ENCODE data around the gene CDKAL1.
"Not testable (repeated sequence)": the region's sequence is repeated elsewhere in the genome, so short reads cannot be mapped to it uniquely, and the experiment has no call there.

The CDKAL1 gene

GRCh38 chr6:21074484-21074883 is 540.2 kb downstream of the CDKAL1 start:
- no peak for DNase-seq (ENCODE audit: low spot score)

DNA sequence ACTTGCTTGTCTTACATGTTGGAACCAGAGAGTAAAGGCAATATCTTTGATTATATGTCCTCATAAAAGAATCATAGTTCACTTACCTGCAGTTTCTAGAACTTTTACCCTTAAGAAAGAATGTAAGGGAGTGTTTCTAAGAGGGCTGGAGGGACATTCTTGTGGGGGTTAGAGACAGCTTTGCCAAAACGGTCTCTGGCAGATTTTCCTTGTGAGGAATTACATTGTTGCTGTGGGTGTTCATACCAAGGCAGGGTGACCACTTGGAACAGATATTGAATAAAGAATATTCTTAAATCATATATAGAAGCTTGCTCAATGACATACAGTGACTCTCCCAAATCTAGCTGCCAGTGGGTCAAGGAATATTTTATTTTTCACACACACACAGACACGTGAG is 541.7 kb downstream of the CDKAL1 start:
- DNase-seq (ENCODE audit: low spot score): no peak

DNA sequence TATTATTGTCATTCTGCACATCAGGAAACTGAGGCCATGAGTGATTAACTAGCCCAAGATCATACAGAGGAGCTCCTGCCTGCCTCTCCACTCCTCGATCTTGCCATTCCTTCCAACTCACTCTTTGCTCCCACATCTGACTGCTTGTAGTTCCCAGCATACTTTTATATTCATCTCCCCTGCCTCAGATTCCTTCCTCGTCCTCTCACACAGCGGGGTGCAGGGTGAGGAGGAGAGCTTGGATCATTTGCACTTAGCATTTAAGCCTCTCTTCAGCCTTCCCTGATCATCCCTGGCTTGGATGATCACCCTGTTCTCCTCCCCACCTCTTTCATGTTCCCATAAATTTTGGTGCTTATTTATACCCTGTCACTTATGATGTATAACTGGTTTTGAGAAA is 544.2 kb downstream of the CDKAL1 start:
- no peak for DNase-seq (ENCODE audit: low spot score)

DNA sequence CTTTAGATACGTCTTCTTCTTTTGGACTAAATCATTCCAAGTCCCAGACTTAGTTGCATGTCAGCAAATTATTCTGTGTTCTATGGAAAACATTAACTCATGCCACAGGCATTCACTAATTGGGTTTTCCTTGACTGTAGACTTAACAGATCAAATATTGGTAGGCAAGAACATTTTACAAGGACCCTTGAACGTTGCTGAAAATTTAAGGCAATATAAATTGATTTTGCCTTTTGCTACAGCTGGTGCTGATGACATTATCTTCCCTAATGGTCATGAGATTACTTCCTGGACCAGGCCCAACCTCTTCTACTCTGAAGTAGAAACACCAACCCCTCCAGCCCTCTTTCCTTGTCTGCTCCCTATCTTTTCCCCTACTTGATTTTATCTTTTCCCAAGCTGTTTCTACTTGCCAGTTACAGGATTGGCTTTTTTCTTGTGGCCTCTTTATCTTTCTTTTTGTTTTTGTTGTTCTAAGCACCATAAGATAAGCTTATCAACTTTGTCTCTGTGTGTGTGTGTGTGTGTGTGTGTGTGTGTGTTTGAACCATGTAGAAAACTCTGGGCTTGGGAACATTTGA is 545.3 kb downstream of the CDKAL1 start:
- DNase-seq (ENCODE audit: low spot score): no peak

DNA sequence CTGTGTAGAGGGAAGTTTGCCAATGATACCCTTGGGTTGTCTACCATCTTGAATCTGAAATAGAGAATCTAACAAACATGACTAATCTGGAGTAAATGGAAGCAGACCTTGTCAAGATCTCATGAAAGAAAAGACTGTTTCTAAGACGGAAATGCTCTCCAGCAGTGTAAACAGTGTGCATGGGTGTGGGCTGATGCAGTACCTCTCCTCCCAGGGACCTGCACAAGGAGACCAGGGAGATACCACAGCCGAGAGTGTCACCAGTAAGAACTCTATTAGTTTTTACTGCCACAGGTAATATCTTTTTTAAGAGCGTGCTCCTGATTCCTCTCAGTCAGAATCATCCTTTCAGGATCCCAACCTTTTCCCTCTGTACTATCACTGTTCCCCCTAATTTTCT is 546.0 kb downstream of the CDKAL1 start:
- DNase-seq (ENCODE audit: low spot score): no peak

DNA sequence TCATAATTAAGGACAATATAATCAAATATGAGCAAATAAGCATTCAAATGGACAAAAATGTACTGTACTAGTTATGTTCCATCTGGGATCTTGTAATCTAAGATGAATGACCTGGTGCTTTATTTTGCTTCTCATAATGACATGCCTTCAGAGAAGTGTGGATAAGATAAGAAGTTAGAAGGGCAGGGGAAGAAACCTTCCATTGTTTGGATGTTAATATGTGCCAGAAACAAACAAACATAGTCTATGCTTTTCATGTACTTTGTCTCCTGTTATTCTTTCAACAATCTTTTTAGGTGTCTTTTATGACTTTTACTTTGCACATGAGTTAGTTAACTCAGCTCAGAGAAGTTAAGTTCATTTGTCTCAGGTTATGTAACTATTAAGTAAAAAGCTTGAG is 547.8 kb downstream of the CDKAL1 start:
- no peak for DNase-seq (ENCODE audit: low spot score)

GRCh38 chr6:21083708-21084107 is 549.5 kb downstream of the CDKAL1 start:
- DNase-seq (ENCODE audit: low spot score): no peak

DNA sequence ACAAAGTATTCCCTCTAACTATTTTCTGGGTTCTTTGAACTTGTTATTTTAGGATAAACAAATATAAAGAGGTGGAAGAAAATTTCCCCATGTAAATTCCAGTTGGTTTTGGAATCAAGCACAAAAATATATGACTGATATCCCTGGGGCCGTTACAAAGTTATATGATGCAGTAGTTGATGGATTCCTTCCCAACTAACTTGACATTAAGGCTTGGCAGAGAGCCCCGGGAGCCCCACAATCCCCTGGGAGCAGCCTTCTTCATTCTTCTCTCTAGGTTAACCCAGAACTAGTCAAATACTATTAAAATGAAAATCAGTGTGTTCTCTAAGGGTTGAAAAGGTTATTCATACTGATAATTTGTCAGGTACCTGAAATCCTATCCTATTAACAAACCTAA is 550.4 kb downstream of the CDKAL1 start:
- no peak for DNase-seq (ENCODE audit: low spot score)

GRCh38 chr6:21085211-21085610 is 551.0 kb downstream of the CDKAL1 start:
- no peak for DNase-seq (ENCODE audit: low spot score)

DNA sequence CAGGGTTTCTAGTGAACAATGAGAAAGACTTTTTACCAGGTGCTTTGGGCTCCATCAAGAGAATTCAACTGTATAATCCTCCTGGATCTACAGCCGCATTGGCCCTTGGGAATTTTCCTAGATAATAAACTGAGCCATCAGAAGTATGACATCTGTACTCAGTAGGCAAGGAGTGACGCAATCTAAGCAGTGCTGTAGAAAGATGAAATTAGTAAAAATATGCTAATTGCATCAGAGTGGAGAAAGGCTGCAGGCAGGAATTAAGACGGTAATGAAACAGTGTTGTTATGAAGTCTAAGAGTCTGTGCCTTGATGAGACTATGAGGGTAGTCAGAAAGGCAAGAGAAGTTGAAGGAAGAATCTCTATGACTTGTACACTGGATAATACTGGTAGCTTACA is 551.4 kb downstream of the CDKAL1 start:
- DNase-seq (ENCODE audit: low spot score): no peak

GRCh38 chr6:21087188-21087587 is 552.9 kb downstream of the CDKAL1 start:
- no peak for DNase-seq (ENCODE audit: low spot score)

GRCh38 chr6:21091411-21091810 is 557.2 kb downstream of the CDKAL1 start:
- no peak for DNase-seq (ENCODE audit: low spot score)

GRCh38 chr6:21092231-21092772 is 558.0 kb downstream of the CDKAL1 start:
- DNase-seq (ENCODE audit: low spot score): not testable (repeated sequence)

DNA sequence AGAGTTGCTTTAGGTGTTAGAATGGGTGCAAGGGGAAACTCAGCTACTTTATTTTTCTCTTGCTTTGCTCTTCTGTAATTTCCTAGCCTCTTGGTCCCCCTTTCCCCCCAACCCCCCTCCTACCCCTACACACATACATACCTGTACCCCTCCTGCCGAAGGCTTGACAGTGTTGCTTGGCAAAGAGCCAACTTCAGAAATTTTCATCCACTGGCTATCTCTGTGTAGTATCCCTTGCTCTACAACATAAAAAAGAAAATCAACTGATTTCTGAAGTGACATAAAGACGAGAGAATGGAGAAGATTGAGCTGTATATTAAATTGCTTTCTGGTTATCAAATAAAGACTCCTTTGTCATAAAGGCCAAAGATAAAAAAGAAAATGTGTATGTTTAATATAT is 561.2 kb downstream of the CDKAL1 start:
- no peak for DNase-seq (ENCODE audit: low spot score)

- no peak for DNase-seq (ENCODE audit: low spot score)
Observed at GRCh38 chr6:21098134-21098533, 563.9 kb downstream of the CDKAL1 start.

DNA sequence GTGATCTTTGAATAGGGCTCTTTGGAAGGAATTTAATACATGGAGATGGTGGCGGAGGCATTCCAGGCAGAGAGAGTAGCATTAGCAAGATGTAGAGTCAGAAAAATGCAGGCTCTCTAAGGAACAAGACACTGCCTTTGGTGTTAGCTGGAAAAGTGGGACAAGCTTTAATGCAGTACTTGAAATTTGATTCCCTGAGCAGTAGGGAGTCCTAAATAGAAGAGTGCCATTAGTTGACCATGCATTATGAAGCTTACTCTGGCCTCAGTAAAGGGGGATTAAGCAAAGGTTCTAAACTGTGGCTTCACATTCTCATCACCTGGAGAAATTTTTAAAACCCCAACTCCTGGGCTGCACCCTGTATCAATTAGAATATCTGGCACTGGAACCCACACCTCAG is 564.5 kb downstream of the CDKAL1 start:
- DNase-seq (ENCODE audit: low spot score): no peak

DNA sequence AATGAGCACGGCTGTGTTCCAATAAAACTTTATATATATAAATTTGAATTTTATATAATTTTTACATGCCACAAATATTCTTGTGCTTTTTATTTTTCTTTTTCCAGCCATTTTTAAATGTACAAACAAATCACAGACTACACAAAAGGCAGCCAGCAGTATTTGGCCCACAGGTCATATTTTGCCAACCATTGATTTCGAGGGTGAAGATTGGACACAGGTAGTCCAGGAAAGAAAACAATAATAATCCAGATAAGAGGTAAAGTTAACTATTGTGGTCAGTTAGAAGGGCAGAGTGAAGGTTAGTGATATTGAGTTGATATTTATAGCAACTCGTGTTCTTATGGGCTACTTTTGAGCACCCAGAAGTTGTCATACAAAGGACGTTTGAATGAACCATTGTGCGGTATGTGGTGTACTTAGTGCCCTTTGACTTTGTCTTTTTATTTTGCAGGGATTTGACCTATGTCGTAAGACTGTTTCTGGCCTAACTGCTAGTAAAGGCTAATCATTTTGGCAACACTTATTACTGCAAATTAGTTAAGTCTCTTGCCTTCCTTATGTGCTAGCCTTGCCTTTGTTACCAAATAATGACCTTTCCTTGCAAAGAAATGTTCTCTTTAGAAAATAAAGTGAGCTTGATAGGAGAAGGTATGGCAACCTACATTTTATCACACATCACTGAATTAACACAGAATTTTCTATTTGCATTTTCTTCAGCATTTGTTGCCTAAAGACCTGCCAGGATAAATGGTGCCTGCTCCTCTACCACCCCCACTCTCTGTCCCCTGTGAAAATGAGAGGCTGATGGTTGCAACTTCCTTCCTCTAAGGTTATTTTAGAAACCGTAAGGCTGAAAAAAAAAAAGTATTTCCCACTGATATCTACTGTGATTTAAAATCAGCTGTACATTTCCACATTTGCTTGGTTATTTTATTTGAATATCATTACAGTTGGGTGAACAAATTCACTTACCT is 565.4 kb downstream of the CDKAL1 start:
- DNase-seq (ENCODE audit: low spot score): no peak

DNA sequence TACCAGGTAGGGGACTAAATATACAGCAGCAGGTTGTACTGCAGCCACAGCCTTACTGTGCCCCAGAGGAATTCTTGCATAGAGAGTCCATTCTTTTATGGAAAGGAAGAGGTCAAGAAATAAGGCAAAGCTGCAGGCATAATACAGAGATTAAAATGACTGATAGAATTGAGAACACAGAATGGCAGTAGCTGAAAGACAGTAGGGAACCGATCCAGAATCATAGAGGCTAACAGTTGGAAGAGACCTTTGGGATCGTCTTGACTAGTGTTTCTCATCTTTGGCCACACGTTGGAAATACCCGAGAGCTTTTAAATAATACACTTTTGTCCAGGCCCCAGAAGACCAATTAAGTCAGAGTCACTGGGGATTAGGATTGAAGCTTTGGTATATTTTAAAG is 566.7 kb downstream of the CDKAL1 start:
- DNase-seq (ENCODE audit: low spot score): no peak

DNA sequence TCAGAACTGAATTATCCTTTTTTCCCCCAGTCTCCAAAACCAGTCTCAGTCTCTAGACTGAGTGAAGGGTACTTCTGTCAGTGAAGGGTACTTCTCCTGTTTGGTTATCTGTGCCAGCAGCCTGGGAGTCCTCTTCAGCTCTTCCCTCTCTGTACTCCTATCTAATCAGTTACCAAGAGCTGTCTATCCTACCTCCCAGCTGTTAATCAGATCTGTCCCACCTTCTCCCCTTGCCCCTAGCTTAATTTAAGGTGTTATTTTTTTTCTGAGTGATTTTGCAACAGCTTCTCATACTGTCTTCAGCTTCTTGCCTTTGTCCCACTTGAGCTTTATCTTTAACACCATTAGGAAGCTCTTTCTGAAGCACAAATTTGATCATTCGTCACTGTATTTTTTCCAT is 567.4 kb downstream of the CDKAL1 start:
- DNase-seq (ENCODE audit: low spot score): no peak

- no peak for DNase-seq (ENCODE audit: low spot score)
Observed at GRCh38 chr6:21102201-21102600, 567.9 kb downstream of the CDKAL1 start.

- no peak for DNase-seq (ENCODE audit: low spot score)
Observed at GRCh38 chr6:21102624-21103023, 568.4 kb downstream of the CDKAL1 start.

DNA sequence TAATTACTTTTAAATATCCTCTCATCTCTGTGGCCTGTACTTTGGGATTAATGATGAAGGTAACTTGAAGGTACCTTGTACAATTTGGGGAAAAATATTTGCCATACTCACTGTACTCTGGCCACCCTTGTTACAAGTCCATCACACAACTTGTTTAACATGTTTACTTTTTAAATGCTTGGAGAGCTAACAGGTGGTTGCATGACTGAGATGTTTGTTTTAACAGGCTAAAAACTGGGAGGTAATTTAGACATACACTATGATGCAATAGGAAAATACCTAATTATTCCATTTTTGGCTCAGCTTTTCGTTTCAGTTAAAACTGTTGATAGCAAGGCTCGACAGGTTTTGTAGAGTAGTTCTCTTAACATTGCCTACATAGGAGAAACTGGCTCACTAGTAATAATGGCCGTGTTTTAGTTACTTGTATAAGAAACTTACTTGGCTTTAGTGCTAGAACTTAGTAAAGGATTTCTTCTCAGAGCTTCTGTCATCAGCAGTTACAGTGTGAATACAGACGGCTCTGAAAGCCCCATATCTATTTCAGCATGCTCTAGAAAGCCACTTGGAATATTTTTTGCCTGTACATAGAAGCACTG is 569.5 kb downstream of the CDKAL1 start:
- DNase-seq (ENCODE audit: low spot score): no peak

DNA sequence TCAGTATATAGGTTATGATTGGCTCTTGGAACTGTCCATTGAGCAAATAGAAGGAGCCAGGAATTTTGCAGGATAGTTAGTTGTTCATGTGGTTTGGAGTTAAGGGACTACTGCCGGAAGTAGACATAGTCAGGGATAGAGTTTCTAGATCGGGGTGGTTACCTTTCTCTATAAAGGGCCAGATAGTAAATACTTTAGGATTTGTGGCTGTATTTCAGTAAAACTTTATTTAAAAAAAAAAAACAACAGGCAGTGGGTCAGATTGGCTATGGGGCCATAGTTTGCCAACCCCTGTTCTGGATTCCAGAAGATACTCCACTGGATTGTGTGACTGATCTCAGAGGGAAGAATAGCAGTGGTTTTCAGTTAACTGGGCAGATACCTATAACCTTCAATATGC is 570.0 kb downstream of the CDKAL1 start:
- DNase-seq (ENCODE audit: low spot score): no peak
